KBM-7 (cell line): Measurements from ENCODE around the gene PPFIBP1.

Source experiments
- DNase-seq: peaks from one replicate; pipeline ENCODE4 v3.0.0-alpha.2; 2015
- in situ Hi-C: fragments of 300-500 bp; cut with MboI; formaldehyde crosslinking; loops from 2 replicates; pipeline ENCODE4 v1.14.3; 2020; ENCODE audit warnings: low sequenced_read_pairs, low pct_unique_long_range_greater_than_20kb, mixed read lengths

PPFIBP1 gene

DNA sequence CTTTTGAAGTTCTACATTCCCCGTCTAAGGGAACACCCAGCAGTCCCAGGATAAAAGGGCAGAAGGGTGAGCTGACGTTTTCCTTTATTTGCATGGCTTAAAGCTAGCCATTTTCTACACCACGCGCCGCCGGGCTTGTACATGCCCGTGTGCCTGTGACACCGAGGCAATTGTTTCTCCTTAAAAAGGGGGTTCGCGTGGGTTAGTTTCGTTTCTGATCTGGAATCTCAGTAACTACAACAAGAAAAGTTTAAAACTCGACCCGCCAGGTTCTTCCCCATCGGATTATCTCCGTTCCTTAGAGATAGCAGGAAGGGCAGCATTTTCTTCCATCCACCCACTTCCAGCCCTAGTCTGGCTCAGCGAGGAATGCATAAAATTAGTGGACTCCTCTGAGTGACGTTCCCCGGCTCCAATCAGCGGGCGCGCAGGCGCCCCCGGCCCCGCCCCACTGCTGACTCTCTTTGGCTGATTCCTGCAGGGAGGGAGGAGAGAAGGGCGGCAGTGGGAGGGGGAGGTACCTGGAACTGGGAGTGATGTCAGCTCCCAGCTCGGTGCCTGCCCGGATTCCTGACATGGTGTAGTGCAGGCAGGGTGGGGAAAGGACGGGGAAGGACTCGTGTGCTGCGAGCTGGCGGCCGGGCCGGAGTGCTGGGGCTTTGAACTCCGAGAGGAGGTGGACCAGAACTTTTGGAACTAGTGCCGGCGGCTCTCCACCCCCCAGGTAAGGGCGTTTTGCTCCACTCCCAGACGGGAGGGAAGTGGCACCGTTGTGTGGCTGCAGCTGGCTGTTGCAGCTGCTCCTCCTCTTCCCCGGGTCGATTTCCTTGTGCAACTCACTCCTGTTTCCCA lies at the start of gene PPFIBP1:
TSS of gene PPFIBP1 (plus strand) at position 565 of the 852 bp plus-strand sequence. CDS start 109,191 bp downstream, outside the sequence.
- DNase-seq = peak; percentile 100
- in situ Hi-C loops = no loop called here

GRCh38 chr12:27474344-27474743 lies 49.7 kb upstream of the PPFIBP1 start:
- in situ Hi-C loops = no loop called here

GRCh38 chr12:27477049-27477448 lies 47.0 kb upstream of the PPFIBP1 start:
- in situ Hi-C loops = no loop called here

More at GRCh38 chr12:27474344-27474743, 49.7 kb upstream of the PPFIBP1 start:
- DNase-seq = no peak

GRCh38 chr12:27478949-27479348 lies 45.1 kb upstream of the PPFIBP1 start:
- in situ Hi-C loops = no loop called here
- no peak for DNase-seq

More at GRCh38 chr12:27477049-27477448, 47.0 kb upstream of the PPFIBP1 start:
- no peak for DNase-seq

- DNase-seq = peak; percentile 83
- in situ Hi-C loops = no loop called here
These were observed 44.0 kb upstream of the PPFIBP1 start for GRCh38 chr12:27480016-27480415.

GRCh38 chr12:27486961-27487360 lies 37.0 kb upstream of the PPFIBP1 start:
- DNase-seq = no peak
- in situ Hi-C loops = no loop called here

DNA sequence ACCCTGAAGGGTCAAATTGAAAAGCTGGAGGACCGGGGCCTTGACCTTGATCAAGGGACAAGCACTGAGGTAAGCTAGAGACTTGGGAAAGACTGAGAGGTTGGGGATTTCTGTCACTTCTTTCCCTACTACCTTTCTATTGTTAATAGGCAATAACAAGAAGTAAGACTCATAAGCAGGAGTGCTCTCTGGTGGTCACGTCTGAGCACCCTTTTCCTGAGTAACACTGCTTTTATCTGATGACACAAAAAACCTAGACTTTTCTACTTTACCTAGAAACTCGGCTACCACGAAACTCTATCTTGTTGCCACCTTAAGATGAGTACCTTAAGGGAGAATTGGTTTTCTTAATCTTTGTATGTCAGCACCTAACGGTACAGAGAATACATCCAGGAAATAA lies 35.5 kb upstream of the PPFIBP1 start:
- in situ Hi-C loops = no loop called here

DNA sequence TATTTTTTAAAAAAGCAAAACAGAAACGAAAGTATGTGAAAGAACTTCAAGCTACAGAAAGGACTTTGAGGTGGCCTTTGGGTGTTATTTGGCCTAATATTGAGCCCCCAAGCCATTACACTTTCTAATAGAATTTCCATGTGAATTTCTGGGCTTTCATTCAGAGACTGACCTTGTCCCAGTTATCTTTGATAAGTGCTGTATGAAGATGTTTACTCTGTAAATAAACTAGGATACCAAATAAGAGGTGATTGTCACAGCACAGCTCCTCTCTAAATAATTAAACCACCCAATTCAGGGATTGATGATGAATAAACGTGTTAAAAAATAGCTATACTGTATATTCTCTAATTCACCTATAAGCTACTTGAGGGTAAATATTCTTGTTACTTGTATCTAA lies 32.8 kb upstream of the PPFIBP1 start:
- in situ Hi-C loops = no loop called here
- DNase-seq = no peak

More for the DNA sequence above, 35.5 kb upstream of the PPFIBP1 start:
- peak; percentile 32 for DNase-seq

DNA sequence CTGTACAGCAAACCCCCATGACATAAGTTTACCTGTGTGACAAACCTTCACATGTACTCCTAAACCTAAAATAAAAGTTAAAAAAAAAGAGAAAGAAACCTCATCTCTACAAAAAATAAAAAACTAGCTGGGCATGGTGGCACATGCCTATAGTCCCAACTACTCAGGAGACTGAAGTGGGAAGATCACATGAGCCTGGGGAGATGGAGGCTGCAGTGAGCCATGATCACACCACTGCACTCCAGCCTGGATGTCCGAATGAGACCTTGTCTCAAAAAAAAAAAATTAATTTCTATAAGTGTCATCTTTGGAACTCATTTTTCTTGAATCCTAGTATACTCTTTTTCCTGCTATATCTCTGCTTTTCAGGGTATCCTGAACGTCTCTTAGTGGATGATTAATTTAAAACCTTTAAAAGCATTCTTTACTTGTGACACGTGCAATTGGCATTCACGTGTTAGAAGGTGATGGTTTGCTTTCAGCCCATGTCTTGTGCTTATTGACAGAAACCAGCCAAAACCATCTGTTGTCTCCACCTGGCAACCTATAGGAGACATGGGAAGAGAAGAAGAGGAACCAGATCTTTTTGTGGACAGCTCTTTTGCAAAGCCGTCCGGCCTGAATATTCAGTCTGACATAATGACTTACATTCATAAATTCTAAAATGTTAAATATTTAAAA lies 30.6 kb upstream of the PPFIBP1 start:
- DNase-seq = no peak
- in situ Hi-C loops = no loop called here

DNA sequence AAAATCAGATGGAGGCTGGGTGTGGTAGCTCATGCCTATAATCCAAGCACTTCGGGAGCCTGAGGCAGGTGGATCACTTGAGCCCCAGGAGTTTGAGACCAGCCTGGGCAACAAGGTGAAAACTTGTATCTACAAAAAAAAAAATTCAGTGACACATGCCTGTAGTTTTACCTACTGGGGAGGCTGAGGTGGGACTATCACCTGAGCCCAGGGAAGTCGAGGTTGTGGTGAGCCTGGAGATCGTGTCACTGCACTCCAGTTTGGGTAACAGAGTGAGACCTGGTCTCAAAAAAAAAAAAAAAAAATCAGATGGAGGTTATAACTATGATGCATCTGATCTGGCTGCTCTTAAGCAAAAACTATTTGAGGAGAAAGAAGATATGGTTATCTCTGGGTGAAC lies 26.6 kb upstream of the PPFIBP1 start:
- DNase-seq = no peak
- in situ Hi-C loops = no loop called here

DNA sequence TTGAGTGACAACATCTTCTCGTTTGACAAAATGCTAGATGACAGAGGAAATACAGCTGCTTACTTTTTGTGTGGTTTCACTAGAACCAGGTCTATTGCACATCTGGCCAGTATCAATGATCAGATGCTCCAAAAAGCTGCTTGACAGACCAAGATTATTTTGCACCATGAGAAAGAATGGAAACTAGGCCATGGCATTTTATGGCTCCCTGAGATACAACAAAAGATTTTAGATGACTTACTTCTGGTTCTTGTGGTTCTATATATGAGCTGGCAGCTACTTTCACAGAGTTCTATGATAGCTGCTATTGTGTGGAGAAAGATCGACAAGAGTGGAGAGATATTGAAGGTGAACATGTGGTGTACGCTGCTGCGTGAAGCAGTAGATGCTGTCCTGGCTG lies 25.9 kb upstream of the PPFIBP1 start:
- in situ Hi-C loops = no loop called here

GRCh38 chr12:27498761-27499160 lies 25.2 kb upstream of the PPFIBP1 start:
- in situ Hi-C loops = no loop called here
- DNase-seq = peak; percentile 43

More for the DNA sequence above, 25.9 kb upstream of the PPFIBP1 start:
- no peak for DNase-seq

DNA sequence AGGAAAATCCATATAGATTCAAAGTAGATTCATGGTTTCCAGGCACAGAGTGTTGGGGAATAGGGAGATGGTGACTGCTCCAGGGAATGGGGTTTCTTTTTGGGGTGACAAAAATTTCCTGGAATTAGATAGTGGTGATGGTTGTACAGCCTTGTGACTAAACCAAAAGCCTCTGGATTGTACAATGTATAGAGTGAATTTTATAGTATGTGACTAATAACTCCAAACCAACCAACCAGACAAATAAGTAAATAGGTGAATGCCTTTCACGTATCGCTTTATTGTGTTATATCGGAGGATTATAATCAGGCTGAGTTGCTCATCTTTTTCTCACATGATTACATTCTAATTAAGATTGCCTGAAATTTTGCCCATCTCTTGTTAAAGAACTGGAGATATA lies 24.6 kb upstream of the PPFIBP1 start:
- DNase-seq = no peak

GRCh38 chr12:27500546-27500945 lies 23.5 kb upstream of the PPFIBP1 start:
- no peak for DNase-seq
- in situ Hi-C loops = no loop called here

More for the DNA sequence above, 24.6 kb upstream of the PPFIBP1 start:
- in situ Hi-C loops = no loop called here

DNA sequence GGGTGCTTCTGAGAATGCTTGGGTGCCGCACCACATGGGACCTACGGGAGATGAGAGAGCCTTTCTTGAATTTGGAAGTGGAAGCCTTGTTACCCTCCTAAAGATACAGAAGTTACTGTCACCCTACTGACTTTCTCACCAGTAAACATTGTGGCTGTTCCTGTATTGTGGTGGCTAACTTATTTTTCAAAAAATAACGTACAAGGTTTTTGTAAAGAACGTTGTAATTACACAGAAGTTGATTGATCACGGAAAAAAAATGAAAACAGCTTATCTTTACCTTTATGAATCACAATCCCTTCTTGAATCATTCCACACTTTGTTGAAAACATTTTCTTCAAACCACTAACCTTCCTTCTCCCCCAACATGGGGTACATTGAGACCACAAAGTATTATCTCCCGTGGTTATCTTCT lies 22.0 kb upstream of the PPFIBP1 start:
- no peak for DNase-seq
- in situ Hi-C loops = no loop called here

DNA sequence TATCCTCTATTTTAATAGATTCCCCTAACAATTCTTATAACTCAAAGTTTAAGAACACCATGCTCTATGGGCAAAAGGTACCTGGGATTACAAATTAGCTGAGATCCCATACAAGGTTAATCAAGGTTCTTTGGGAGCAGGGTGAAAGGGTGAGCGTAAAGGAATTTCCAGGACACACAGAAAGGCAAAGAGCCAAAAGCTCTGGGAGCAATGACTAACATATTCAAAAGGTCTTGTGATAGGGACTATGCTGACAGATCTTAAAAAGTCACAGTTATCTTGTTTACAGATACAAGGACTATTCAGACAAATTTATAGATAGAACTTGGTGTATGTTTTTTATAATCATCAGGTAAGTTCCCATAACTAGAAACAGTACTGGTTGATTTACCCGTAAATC lies 19.5 kb upstream of the PPFIBP1 start:
- DNase-seq = no peak
- in situ Hi-C loops = no loop called here

DNA sequence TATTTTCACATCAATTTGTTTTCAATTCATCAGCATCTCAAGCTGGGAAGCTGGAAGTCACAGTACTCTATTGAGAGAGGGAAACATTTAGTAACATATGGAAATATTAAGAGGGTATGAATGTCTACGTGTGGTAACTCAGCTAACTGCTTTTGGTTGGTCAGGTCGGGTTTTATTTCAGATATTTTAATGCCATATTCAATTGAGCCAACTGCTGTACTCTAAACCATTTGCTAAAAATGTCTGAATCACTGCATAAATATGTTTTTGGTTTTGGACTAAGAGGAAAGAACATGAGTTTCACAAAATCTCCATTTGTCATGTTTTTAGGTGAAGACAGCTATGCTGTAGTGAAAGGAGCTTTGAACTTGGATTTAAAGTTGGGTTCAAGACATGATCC lies 18.9 kb upstream of the PPFIBP1 start:
- DNase-seq = no peak
- in situ Hi-C loops = no loop called here

GRCh38 chr12:27505761-27506160 lies 18.2 kb upstream of the PPFIBP1 start:
- no peak for DNase-seq
- in situ Hi-C loops = no loop called here

- in situ Hi-C loops = no loop called here
- DNase-seq = no peak
These were observed 17.3 kb upstream of the PPFIBP1 start for GRCh38 chr12:27506645-27507189.
